Neutrophil (primary cell): ENCODE results near the gene DPM2.

Experiments used
- H3K27ac ChIP-seq: fragments of 200-600 bp; sonication (generic); 2 replicates; pipeline ENCODE4 v1.5.1; 2016; ENCODE audit warnings: mild to moderate bottlenecking, moderate library complexity
- H3K27me3 ChIP-seq: fragments of 200-600 bp; sonication (generic); 2 replicates; pipeline ENCODE4 v1.6.0; 2016; ENCODE audit warnings: mild to moderate bottlenecking
- H3K36me3 ChIP-seq: fragments of 200-600 bp; sonication (generic); 2 replicates; pipeline ENCODE4 v1.5.1; 2017
- H3K4me1 ChIP-seq, 2 experiments: fragments of 200-600 bp in 1 of 2; sonication (generic) in 1 of 2; 1 replicate in 1 of 2; 2 replicates in 1 of 2; pipeline versions ENCODE4 v1.5.1 to v1.6.1; 2013 to 2016; ENCODE audit warnings: low read depth in 1 of 2, low read length in 1 of 2, mild to moderate bottlenecking in 1 of 2, moderate library complexity in 1 of 2; ENCODE audit not compliant: control insufficient read depth in 1 of 2, insufficient read depth in 1 of 2
- H3K4me3 ChIP-seq, 2 experiments: fragments of 200-600 bp in 1 of 2; sonication (generic) in 1 of 2; 1 replicate in 1 of 2; 2 replicates in 1 of 2; pipeline ENCODE4 v1.5.1; 2013 to 2016; ENCODE audit warnings: low read depth in 1 of 2, low read length in 1 of 2, mild to moderate bottlenecking in 1 of 2, moderate library complexity in 1 of 2
- H3K9me3 ChIP-seq: fragments of 200-600 bp; sonication (generic); 2 replicates; pipeline ENCODE4 v1.5.1; 2016
- CTCF ChIP-seq: fragments of 200-600 bp; sonication (generic); IDR thresholded peaks from 2 replicates; pipeline ENCODE4 v1.5.1; 2016; ENCODE audit warnings: antibody characterized with exemption

Gene DPM2

DNA sequence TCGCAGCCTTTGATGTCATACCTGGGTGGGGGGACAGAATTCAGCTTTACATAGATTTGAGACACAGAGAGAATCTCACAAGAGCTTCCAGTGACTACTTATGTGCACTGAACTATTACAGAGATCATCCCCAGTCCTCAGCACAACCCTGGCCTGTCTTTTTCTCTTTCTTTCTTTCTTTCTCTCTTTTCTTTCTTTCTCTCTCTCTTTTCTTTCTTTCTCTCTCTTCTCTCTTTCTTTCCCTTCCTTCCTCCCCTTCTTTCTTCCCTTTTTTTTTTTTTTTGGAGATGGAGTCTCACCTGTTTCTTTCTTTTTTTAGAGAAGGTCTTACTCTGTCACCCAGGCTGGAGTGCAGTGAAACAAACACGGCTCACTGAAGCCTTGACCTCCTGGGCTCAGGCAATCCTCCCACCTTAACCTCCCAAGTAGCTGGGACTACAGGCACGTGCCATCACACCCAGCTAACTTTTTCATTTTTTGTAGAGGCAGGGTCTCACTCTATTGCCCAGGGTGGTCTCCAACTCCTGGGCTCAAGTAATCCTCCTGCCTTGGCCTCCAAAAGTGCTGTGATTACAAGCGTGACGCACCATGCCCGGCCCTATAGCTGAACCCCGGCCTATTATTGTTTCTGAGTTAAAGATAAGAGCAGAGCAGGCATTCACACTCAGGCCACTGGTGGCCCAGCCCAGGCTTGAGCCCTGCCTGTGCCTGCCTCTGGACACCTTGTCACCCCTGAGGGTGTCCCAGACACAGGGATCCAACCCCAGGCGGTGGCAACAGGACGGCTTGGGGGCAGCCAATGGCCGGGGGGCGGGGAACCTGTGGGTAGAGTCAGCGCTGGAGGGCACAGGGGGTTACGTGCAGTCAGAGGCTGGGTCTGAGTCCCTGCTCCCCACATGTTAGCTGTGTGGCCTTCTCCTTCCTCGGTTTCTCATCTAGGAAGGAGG, 11.4 kb downstream of the DPM2 start:
- no peak overlapping the region for H3K4me3 ChIP-seq
- no peak overlapping the region for H3K27ac ChIP-seq
- H3K27me3 ChIP-seq, result peaks cover 96% of the 10 kb centered on the region
- no peak for TF ChIP-seq CTCF
- no peaks in the 10 kb centered on the region for H3K36me3 ChIP-seq
- no peaks in the 10 kb centered on the region for H3K9me3 ChIP-seq
- peaks cover 28 to 36% of the 10 kb centered on the region in 2 experiments for H3K4me1 ChIP-seq

GRCh38 chr9:127924736-127925444, 12.8 kb downstream of the DPM2 start:
- Histone ChIP-seq H3K27ac (no peak overlapping the region), H3K4me1 (peaks cover 25 to 31% of the 10 kb centered on the region in 2 experiments), H3K36me3 (no peaks in the 10 kb centered on the region), H3K4me3 (no peak overlapping the region), H3K9me3 (no peaks in the 10 kb centered on the region), H3K27me3 (peaks cover 83% of the 10 kb centered on the region)
- TF ChIP-seq CTCF, result no peak

DNA sequence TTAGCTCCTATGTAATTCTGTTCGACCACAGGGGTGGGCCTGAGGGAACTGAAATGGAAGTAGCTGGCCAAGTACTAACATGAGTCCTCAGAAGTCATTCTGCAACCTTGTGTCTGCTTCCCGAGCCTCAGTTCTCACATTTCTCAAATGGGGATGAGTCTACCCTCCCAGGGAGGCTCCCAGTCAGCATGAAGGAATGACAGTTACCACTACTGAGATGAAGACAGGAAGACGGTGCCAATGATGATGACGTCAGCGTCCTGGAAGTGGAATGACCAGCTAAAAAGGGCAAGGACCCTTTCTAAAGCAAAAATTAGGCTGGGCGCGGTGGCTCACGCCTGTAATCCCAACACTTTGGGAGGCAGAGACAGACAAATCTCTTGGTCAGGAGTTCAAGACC, 13.9 kb downstream of the DPM2 start:
- TF ChIP-seq CTCF, result no peak
- Histone ChIP-seq H3K27ac (no peak overlapping the region), H3K4me1 (peaks cover 36 to 42% of the 10 kb centered on the region in 2 experiments), H3K4me3 (no peak overlapping the region), H3K36me3 (no peaks in the 10 kb centered on the region), H3K27me3 (peaks cover 71% of the 10 kb centered on the region), H3K9me3 (no peaks in the 10 kb centered on the region)

- no peak overlapping the region for H3K4me3 ChIP-seq
- H3K9me3 ChIP-seq, result no peaks in the 10 kb centered on the region
- TF ChIP-seq CTCF, result no peak
- peaks cover 64% of the 10 kb centered on the region for H3K27me3 ChIP-seq
- no peak overlapping the region for H3K27ac ChIP-seq
- H3K36me3 ChIP-seq, result no peaks in the 10 kb centered on the region
- H3K4me1 ChIP-seq, result peaks cover 43 to 46% of the 10 kb centered on the region in 2 experiments
Observed at GRCh38 chr9:127923046-127923445, 14.6 kb downstream of the DPM2 start.

GRCh38 chr9:127921557-127922120, 16.0 kb downstream of the DPM2 start:
- Histone ChIP-seq H3K36me3 (no peaks in the 10 kb centered on the region), H3K27me3 (peaks cover 52% of the 10 kb centered on the region), H3K27ac (no peak overlapping the region), H3K9me3 (no peaks in the 10 kb centered on the region), H3K4me3 (no peak overlapping the region), H3K4me1 (peaks cover 45 to 47% of the 10 kb centered on the region in 2 experiments)
- peak; percentile 97 for TF ChIP-seq CTCF
